Chondrocyte (in vitro differentiated cells): ENCODE data around the gene EGFR. TPM values are rescaled to one million over a fixed set of nuclear protein-coding genes. Genes with fewer than 3 reads are reported as not detected.

Experiments used
- DNase-seq: peaks from one replicate; pipeline ENCODE4 v3.0.0; 2021; ENCODE audit warnings: mixed read lengths, low spot score
- H3K27ac Mint-ChIP-seq: one replicate; pipeline ENCODE4 v1.8.0; 2021; ENCODE audit warnings: mild to moderate bottlenecking, moderate library complexity, mixed read lengths; ENCODE audit not compliant: unreplicated experiment
- H3K27me3 Mint-ChIP-seq: 2 replicates; pipeline ENCODE4 v1.8.0; 2021; ENCODE audit warnings: low read depth, mixed read lengths
- H3K36me3 Mint-ChIP-seq: 2 replicates; pipeline ENCODE4 v1.8.0; 2021; ENCODE audit warnings: low read depth, mixed read lengths
- H3K4me1 Mint-ChIP-seq: 2 replicates; pipeline ENCODE4 v1.8.0; 2021; ENCODE audit warnings: low read depth, mild to moderate bottlenecking, mixed read lengths
- H3K4me3 Mint-ChIP-seq: one replicate; pipeline ENCODE4 v1.8.0; 2021; ENCODE audit warnings: mild to moderate bottlenecking, moderate library complexity, mixed read lengths; ENCODE audit not compliant: unreplicated experiment
- H3K9me3 Mint-ChIP-seq: 2 replicates; pipeline ENCODE4 v1.8.0; 2021; ENCODE audit warnings: low read depth, mixed read lengths
- CTCF ChIP-seq: fragments of 200-600 bp; sonication (generic); IDR thresholded peaks from 2 replicates; pipeline ENCODE4 v1.5.0; 2021; ENCODE audit warnings: antibody characterized with exemption, mild to moderate bottlenecking, moderate library complexity
- total RNA-seq: library from RNA; stranded (reverse); gene quantifications from 3 replicates; pipeline ENCODE4 v1.2.1, GENCODE V29; 2021

The EGFR gene
- total RNA-seq, 1 donor from 2014 or later = 25.5 TPM

- H3K4me1 Mint-ChIP-seq = peaks cover 31% of the 10 kb centered on the region
Measured at GRCh38 chr7:55110282-55110992, 91.6 kb downstream of the EGFR start.

GRCh38 chr7:55110993-55111361 lies 92.2 kb downstream of the EGFR start:
- Mint-ChIP-seq H3K4me1 (peaks cover 30% of the 10 kb centered on the region), H3K9me3 (no peaks in the 10 kb centered on the region), H3K36me3 (no peaks in the 10 kb centered on the region), H3K27me3 (no peaks in the 10 kb centered on the region), H3K4me3 (peak overlapping the region; percentile 55), H3K27ac (peak overlapping the region; percentile 78)
- DNase-seq = no peak
- TF ChIP-seq CTCF = no peak

More at GRCh38 chr7:55110282-55110992, 91.6 kb downstream of the EGFR start:
- H3K27me3 Mint-ChIP-seq = no peaks in the 10 kb centered on the region
- no peaks in the 10 kb centered on the region for H3K9me3 Mint-ChIP-seq
- no peak for TF ChIP-seq CTCF
- H3K4me3 Mint-ChIP-seq = no peak overlapping the region
- no peak overlapping the region for H3K27ac Mint-ChIP-seq
- no peak for DNase-seq
- no peaks in the 10 kb centered on the region for H3K36me3 Mint-ChIP-seq

GRCh38 chr7:55112056-55112455 lies 93.2 kb downstream of the EGFR start:
- peaks cover 30% of the 10 kb centered on the region for H3K4me1 Mint-ChIP-seq
- DNase-seq = no peak
- no peaks in the 10 kb centered on the region for H3K9me3 Mint-ChIP-seq
- TF ChIP-seq CTCF = no peak
- no peak overlapping the region for H3K27ac Mint-ChIP-seq
- H3K27me3 Mint-ChIP-seq = no peaks in the 10 kb centered on the region
- no peak overlapping the region for H3K4me3 Mint-ChIP-seq
- no peaks in the 10 kb centered on the region for H3K36me3 Mint-ChIP-seq

- peaks cover 24% of the 10 kb centered on the region for H3K4me1 Mint-ChIP-seq
- H3K9me3 Mint-ChIP-seq = no peaks in the 10 kb centered on the region
- no peak overlapping the region for H3K27ac Mint-ChIP-seq
- H3K4me3 Mint-ChIP-seq = no peak overlapping the region
- DNase-seq = no peak
- H3K36me3 Mint-ChIP-seq = no peaks in the 10 kb centered on the region
- TF ChIP-seq CTCF = no peak
- H3K27me3 Mint-ChIP-seq = no peaks in the 10 kb centered on the region
Measured at GRCh38 chr7:55113760-55114540, 95.1 kb downstream of the EGFR start.

- Mint-ChIP-seq H3K36me3 (peaks cover 1% of the 10 kb centered on the region), H3K4me1 (no peaks in the 10 kb centered on the region), H3K4me3 (no peak overlapping the region), H3K27me3 (no peaks in the 10 kb centered on the region), H3K27ac (no peak overlapping the region), H3K9me3 (no peaks in the 10 kb centered on the region)
- TF ChIP-seq CTCF = no peak
- DNase-seq = peak; percentile 18
Measured at GRCh38 chr7:55117286-55117685, 98.5 kb downstream of the EGFR start.
